SK-N-SH treated with all-trans-retinoic acid at 6 μM for 48 hours (cell line): ENCODE data around the gene S100A4.

ENCODE experiments used
- ATAC-seq: fragments of 200-7000 bp; cut with Tn5 transposase; 3 replicates; pipeline ENCODE4 v1.9.1; 2020; ENCODE audit warnings: mild to moderate bottlenecking, moderate library complexity
- ARNTL ChIP-seq: fragments of 450-650 bp; formaldehyde crosslinking; IDR thresholded peaks from 2 replicates; pipeline ENCODE4 v1.5.0; 2020; ENCODE audit warnings: low read depth, mild to moderate bottlenecking, moderate library complexity, borderline replicate concordance
- BACH2 ChIP-seq: fragments of 250-450 bp; sonication (Bioruptor Pico); IDR thresholded peaks from 2 replicates; pipeline ENCODE4 v1.9.0; 2021; ENCODE audit warnings: mild to moderate bottlenecking, borderline replicate concordance
- CREB5 ChIP-seq: fragments of 250-450 bp; sonication (Bioruptor Pico); IDR thresholded peaks from 2 replicates; pipeline ENCODE4 v1.5.1; 2020; ENCODE audit warnings: low read depth, mild to moderate bottlenecking, moderate library complexity
- CSRNP3 ChIP-seq: fragments of 250-450 bp; sonication (Bioruptor Pico); IDR thresholded peaks from 2 replicates; pipeline ENCODE4 v1.5.1; 2021; ENCODE audit warnings: mild to moderate bottlenecking, moderate library complexity
- ESRRG ChIP-seq: fragments of 250-450 bp; sonication (Bioruptor Pico); IDR thresholded peaks from 2 replicates; pipeline ENCODE4 v1.6.1; 2021; ENCODE audit warnings: mild to moderate bottlenecking
- ISL1 ChIP-seq: fragments of 250-450 bp; sonication (Bioruptor Pico); IDR thresholded peaks from 2 replicates; pipeline ENCODE4 v2.1.2; 2022; ENCODE audit warnings: mild to moderate bottlenecking, moderate library complexity
- OSR1 ChIP-seq: fragments of 250-450 bp; sonication (Bioruptor Pico); IDR thresholded peaks from 2 replicates; pipeline ENCODE4 v1.8.0; 2022; ENCODE audit warnings: moderate library complexity, mild to moderate bottlenecking, inconsistent platforms
- PATZ1 ChIP-seq: fragments of 250-450 bp; sonication (Bioruptor Pico); IDR thresholded peaks from 2 replicates; pipeline ENCODE4 v1.8.0; 2020; ENCODE audit warnings: mild to moderate bottlenecking, moderate library complexity, borderline replicate concordance
- POU6F1 ChIP-seq: fragments of 250-450 bp; sonication (Bioruptor Pico); IDR thresholded peaks from 2 replicates; pipeline ENCODE4 v1.8.0; 2021; ENCODE audit warnings: low read depth, mild to moderate bottlenecking, moderate library complexity, borderline replicate concordance
- RARB ChIP-seq: fragments of 250-450 bp; sonication (Bioruptor Pico); IDR thresholded peaks from 2 replicates; pipeline ENCODE4 v1.8.0; 2021; ENCODE audit warnings: mild to moderate bottlenecking, moderate library complexity
- SNAI2 ChIP-seq: fragments of 250-450 bp; sonication (Bioruptor Pico); IDR thresholded peaks from 2 replicates; pipeline ENCODE4 v1.5.0; 2020; ENCODE audit warnings: mild to moderate bottlenecking, moderate library complexity
- TCF4 ChIP-seq: fragments of 250-450 bp; sonication (Bioruptor Pico); IDR thresholded peaks from 2 replicates; pipeline ENCODE4 v1.8.0; 2021; ENCODE audit warnings: mild to moderate bottlenecking, moderate library complexity, borderline replicate concordance
- TOX ChIP-seq: fragments of 250-450 bp; sonication (Bioruptor Pico); IDR thresholded peaks from 2 replicates; pipeline ENCODE4 v1.8.0; 2021; ENCODE audit warnings: mild to moderate bottlenecking, moderate library complexity, borderline replicate concordance
- TSHZ2 ChIP-seq: fragments of 250-450 bp; sonication (Bioruptor Pico); IDR thresholded peaks from 2 replicates; pipeline ENCODE4 v1.5.0; 2020; ENCODE audit warnings: mild to moderate bottlenecking, moderate library complexity
- ZFP3 ChIP-seq: fragments of 250-450 bp; sonication (Bioruptor Pico); IDR thresholded peaks from 2 replicates; pipeline ENCODE4 v1.5.0; 2020; ENCODE audit warnings: mild to moderate bottlenecking, moderate library complexity
- ZFP30 ChIP-seq: fragments of 450-650 bp; formaldehyde crosslinking; IDR thresholded peaks from 2 replicates; pipeline ENCODE4 v1.5.0; 2022; ENCODE audit warnings: mild to moderate bottlenecking, moderate library complexity
- ZNF565 ChIP-seq: fragments of 450-650 bp; formaldehyde crosslinking; conservative IDR thresholded peaks from 2 replicates; pipeline ENCODE4 v1.5.0; 2020; ENCODE audit warnings: low read depth, mild to moderate bottlenecking, moderate library complexity
- ZNF70 ChIP-seq: fragments of 450-650 bp; formaldehyde crosslinking; IDR thresholded peaks from 2 replicates; pipeline ENCODE4 v1.5.0; 2020; ENCODE audit warnings: mild to moderate bottlenecking, moderate library complexity

Gene S100A4

GRCh38 chr1:153509729-153510354 is 35.8 kb downstream of the S100A4 start:
- TF ChIP-seq TCF4 (CRISPR knock-in tag) (no peak), CSRNP3 (no peak), OSR1 (CRISPR knock-in tag) (0 out of 2 replicates have a peak, but pooled peaks have one; percentile 29), POU6F1 (CRISPR knock-in tag) (no peak), ZFP30 (CRISPR knock-in tag) (no peak)
- ATAC-seq: peak; percentile 49

GRCh38 chr1:153509036-153509435 is 36.6 kb downstream of the S100A4 start:
- ATAC-seq: no peak
- TF ChIP-seq ARNTL: no peak
- no peak for TF ChIP-seq ZNF70 (CRISPR knock-in tag)
- TF ChIP-seq ZNF565: no peak
- no peak for TF ChIP-seq ESRRG
- TF ChIP-seq RARB (CRISPR knock-in tag): no peak
- TF ChIP-seq PATZ1 (CRISPR knock-in tag): no peak
- no peak for TF ChIP-seq TOX (CRISPR knock-in tag)
- TF ChIP-seq OSR1 (CRISPR knock-in tag): no peak
- TF ChIP-seq CREB5 (CRISPR knock-in tag): no peak
- no peak for TF ChIP-seq POU6F1 (CRISPR knock-in tag)
- no peak for TF ChIP-seq SNAI2
- no peak for TF ChIP-seq CSRNP3
- no peak for TF ChIP-seq BACH2
- no peak for TF ChIP-seq ZFP3 (CRISPR knock-in tag)
- no peak for TF ChIP-seq TSHZ2 (CRISPR knock-in tag)
- TF ChIP-seq ISL1 (CRISPR knock-in tag): no peak
- no peak for TF ChIP-seq ZFP30 (CRISPR knock-in tag)
